GM12873 (cell line): Measurements from ENCODE around the gene NARF.

Source experiments
- CTCF ChIP-seq: IDR thresholded peaks from 2 replicates; pipeline ENCODE4 v1.5.1; 2012; ENCODE audit warnings: low read depth, mild to moderate bottlenecking, moderate library complexity, low read length, control low read depth; ENCODE audit not compliant: insufficient read depth; ENCODE audit errors: missing control alignments

NARF gene

GRCh38 chr17:82444941-82445521 lies 13.5 kb upstream of the NARF start:
- no peak for TF ChIP-seq CTCF

- no peak for TF ChIP-seq CTCF
Measured at GRCh38 chr17:82445542-82445941, 13.0 kb upstream of the NARF start.

GRCh38 chr17:82446124-82446523 lies 12.4 kb upstream of the NARF start:
- TF ChIP-seq CTCF, result no peak

- TF ChIP-seq CTCF, result no peak
Measured at GRCh38 chr17:82446649-82447048, 11.9 kb upstream of the NARF start.

GRCh38 chr17:82447876-82448275 lies 10.7 kb upstream of the NARF start:
- no peak for TF ChIP-seq CTCF

GRCh38 chr17:82449131-82449882 lies 9.2 kb upstream of the NARF start:
- peak; percentile 15 for TF ChIP-seq CTCF

GRCh38 chr17:82449883-82450356 lies 8.6 kb upstream of the NARF start:
- TF ChIP-seq CTCF, result no peak
